NCI-H774 (cell line): ENCODE results near the gene NGFR.

ENCODE experiments used
- DNase-seq: peaks from one replicate; lab custom pipeline; 2025; lab: John Stamatoyannopoulos, UW

The NGFR gene

DNA sequence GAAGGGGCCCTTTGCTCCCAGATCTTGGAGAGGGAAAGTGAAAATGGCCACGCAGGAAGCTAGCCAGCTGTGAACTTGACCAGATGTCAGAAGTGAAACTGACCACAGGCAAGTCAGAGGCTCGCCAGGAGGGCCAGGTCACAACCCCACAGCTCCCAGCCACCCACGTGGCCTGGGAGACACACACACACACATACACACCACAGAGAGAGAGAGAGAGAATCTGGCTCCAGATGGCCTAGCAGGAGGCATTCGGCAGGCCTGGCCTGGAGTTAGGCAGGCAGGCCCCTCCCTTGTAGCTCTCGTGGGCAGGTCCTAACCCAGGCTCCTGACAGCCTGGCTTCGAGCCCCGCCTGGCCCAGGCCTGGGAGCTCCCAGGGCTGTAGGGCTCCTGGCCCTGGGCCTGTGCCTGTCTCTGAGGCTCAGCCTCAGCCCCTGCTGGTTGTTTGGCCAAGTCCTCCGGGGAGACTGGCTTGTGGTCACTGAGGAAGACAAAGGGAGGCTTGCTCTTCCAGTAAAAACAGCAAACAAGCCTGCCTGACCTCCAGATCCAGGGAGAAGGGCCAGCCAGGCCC lies 20.2 kb downstream of the NGFR start:
- DNase-seq: no peak

DNA sequence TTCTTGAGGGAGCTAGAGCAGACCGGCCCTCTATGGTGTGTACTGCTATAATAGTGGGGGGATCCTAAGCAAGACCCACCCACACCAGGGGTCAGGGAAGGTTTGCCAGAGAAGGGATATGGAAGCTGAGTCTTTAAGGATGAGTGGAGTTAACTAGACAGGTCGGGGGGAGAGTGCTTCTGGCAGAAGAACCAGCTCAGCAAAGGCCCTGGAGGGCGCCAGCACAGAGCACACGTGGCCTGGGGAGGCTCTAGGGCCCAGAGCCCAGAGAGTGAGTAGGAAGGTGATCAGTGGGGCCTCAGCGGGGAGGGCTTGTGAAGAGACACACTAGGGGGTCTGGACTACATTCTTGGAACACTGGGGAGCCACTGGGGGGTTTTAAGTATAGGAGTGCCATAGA lies 21.1 kb downstream of the NGFR start:
- DNase-seq: no peak

DNA sequence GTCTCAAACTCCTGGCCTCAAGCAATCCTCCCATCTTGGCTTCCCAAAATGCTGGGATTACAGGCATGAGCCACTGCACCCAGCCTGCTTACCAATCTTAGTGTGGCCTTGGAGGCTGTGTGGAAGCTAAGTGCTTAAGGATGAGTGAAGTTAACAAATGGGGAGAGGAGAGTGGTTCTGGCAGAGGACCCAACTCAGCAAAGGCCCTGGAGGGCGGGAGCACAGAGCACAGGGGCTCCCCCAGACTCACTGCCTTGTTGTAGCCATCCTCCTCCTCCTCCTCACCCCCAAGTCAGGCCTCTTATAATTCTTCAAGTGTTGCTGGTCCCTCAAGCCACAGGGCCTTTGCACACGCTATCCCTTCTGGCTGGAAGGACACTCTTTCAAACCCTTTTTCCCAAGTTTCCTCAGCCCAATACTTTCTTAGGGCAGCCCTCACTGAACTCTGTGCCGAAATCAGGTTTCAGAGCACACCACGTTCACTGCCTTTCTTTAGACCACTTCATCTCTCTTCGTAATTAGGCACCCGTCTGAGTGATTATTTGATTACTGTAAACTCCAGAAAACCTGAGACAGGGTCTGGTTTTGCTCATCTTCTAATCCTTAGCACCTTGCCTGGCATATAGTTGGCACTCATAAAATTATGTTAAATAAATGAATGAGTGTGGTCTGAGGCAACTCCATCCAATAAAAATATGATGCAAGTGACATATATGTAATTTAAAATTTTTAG lies 23.4 kb downstream of the NGFR start:
- DNase-seq: no peak

DNA sequence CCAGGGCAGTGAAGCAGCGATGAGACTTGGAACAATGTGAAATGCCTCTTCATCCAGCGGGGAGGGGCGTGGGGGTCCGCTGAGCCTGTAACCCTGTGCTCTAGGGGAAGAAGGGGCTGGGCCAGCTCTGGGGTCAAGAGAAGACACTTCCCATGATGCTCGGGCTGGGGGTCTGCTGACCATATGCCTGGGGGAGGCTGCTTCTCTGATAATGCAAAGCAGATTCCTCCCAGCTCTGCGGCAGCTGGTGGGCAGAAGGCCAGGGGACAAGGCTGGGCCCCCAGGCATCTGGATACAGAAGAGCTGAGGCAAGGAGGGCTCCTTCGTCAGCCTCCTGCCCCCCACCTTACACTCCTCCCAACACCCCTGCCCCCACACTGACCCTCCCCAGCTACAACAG lies 24.7 kb downstream of the NGFR start:
- DNase-seq: no peak

DNA sequence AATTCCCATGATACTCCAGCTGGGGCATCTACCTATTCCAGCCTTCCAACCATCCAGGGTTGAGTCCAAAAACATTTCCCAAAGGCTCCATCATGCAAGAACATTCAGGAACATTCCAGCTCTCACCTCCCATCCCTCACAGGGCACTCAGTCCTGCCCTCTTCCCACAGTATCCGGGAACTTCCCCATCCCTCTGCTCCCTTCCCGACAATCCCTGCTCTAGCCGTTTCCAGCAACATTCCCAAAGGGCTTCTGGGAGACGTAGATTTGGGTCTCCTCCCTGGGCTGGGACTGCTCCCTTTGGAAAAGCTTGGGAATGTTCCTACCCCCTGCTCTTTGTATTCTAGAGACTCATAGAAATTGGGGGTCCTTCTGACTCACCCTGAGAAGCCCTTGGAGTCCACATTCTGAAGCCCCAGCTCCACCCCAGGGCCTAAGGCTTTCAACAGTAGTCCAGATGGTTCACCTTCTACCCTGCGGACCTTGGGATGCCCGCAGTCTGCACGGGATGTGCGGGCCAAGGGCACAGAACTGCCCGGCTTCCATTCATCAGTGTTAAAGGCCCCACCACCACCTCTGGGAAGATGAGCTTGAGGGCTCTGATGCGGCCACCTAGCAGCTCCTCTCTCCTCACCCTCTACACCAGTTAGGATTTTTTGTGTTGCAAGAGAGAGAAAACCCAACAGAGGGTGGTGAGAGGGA lies 25.4 kb downstream of the NGFR start:
- no peak for DNase-seq

DNA sequence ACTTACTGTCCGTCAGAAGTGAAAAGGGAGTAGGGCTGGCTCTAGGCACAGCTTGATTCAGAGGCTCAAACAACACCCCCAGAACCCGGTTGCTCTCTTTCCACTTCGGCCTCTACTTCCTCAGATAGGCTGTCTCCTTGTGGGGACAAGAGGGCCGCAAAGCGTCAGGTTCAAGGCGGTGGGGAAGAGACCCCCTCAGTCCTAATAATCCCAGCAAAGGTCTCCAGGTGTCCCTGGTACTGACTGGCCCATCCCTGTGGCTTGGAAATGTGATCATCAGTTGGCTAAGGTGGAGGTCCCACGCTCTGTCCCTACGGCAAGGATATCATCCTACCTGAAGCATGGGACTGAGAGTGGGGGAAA lies 26.0 kb downstream of the NGFR start:
- no peak for DNase-seq

DNA sequence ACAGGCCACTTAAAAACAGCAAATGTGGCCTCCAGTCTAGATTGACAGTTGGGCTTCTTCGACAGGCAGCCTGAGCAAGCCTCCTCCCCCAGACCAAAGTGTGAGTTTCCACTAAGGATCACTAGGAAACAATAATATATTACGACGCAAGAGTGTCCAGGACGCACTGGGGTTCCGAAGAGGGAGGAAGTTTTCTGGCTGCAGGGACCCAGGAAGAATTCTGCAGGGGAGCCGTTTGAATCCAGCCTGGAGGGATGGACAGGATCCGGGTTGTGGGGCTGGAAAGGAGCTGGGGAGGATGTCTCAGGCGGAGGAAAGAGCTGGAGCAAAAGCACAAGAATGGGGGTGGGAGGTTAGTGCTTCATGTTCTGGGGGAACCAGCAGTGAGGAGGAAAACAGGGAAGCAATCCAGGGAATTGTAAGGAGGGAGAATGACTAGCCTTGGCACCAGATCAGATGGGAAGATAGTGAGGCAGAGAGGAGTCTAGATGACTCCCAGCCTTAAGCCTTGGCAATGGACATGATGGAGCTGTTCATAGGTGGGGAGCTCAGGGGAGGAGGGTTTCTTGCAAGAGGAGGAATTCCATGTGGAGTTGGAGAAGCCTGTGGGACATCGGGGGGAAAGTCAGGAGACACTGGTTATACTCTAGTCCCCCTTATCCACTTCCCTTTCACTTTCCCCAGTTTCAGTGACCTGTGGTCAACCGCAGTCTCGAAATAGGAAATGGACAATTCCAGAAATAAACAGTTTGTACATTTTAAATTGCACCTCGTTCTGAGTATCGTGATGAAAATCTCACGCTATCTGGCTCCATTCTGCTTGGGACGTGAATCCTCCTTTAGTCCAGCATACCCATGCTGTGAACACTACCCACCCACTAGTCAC lies 26.6 kb downstream of the NGFR start:
- no peak for DNase-seq

DNA sequence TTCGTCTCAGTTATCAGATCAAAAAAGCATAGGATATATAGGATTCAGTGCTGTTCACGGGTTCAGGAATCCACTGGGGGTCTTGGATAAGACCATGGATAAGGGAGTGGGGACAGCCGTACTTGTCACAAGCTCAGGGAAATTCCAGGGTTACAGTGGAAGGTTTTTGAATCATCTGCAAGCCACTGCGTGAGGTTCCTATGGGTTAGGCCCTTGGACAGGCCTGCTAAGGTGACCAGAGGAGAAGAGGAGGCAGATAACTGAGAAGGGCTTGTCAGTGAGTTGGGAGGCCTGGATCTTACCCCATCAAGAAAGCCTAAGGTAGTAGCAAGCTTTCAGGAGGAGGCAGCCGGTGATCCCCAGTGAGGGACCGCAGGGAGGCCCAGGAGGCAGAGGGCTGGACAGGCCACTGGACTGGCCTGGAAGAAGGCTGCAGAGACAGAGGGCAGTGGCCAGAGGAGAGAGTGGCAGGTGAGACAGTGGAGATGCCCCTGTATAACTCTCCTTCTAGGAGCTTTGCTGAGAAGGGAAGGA lies 27.3 kb downstream of the NGFR start:
- DNase-seq: no peak

DNA sequence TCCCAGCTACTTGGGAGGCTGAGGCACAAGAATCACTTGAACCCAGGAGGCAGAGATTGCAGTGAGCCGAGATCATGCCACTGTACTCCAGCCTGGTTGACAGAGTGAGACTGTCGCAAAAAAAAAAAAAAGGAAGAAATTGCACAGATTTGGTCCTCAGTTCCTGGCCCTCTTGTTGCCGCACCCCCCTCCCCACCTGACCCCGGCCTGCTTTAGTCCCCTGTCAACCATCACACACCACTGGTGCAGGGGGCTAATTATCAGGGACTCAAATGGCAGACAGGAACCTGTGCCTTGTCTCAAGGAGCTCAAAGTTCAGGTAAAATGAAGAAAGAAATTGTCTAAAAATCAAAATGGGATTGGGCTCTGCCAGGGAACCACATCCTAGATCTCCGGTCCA lies 28.1 kb downstream of the NGFR start:
- DNase-seq: no peak

DNA sequence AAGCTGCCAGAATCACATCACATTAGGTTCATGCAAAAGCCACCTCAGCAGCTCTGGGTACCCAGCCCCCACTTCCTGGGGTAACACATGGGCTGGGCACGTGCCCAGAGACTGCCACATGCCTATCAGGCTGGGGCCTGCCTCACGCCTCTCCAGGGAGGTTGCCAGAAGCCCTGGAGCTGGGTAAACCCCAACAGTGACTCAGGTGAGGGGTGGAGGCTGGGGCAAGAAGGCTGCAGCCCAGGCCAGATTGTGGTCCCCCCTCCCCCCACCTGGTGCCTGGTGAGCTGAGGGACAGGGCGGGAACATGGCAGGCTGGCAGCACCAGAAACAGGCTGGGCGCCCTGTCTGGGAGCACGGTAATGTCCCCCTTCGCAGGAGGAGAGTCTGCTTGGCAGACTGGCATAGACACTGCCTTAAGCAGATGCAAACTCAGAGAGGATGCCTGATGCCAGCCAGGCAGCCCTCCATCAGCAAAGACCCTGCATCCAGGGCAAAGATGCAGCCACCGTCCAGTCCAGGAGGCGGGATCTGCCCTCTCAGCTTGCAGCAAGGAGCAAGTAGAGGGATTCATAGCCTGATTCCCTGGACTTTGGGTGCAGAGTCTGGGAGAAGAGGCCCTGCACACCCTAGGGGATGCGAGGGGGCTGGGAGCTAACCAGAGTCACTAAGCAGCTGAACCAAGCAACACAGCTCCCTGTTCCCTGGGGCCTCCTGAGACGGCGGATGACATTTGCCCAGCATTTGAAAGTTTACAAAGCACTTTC lies 28.8 kb downstream of the NGFR start:
- DNase-seq: no peak

DNA sequence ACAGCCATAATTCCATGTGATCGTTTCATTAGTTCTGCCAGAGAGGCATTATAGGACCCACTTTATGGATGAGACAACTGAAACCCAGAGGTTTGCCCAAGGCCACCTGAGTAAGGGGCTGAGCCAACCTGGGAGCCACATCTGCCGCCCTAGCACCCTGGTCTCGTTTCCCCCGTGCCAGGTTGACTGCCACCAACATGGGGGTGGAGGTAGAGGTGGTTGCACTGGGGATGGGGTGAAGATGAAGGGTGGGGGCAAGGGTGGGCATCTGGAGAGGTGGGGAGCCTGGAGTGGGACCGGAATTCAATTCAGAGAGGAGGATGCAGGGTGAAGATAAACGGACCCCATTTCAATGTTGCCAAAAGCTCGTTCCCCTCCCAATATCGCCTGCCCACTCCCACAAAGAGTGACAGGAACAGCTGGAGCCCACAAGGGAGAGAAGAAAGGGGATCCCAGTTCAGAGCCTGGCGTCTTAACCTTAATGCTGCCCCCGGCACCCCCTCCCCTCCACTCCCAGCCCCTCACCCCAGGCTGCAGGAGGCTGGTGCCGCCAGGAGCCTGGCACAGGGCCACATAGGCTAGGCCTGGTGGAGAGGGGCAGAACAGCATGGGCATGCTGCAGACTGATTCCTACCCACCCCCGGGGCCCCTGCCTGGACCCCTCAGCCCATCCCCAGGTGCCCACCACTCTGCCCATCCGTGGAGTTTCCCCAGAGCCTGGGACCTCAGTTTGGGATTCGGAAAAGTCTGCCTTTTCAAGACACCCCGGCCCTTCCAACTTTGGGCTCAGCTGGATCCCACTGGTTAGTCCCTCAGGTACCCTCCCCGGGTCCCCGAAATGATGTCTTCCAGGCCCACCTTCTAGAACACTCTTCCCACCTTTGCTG lies 29.6 kb downstream of the NGFR start:
- DNase-seq: no peak

DNA sequence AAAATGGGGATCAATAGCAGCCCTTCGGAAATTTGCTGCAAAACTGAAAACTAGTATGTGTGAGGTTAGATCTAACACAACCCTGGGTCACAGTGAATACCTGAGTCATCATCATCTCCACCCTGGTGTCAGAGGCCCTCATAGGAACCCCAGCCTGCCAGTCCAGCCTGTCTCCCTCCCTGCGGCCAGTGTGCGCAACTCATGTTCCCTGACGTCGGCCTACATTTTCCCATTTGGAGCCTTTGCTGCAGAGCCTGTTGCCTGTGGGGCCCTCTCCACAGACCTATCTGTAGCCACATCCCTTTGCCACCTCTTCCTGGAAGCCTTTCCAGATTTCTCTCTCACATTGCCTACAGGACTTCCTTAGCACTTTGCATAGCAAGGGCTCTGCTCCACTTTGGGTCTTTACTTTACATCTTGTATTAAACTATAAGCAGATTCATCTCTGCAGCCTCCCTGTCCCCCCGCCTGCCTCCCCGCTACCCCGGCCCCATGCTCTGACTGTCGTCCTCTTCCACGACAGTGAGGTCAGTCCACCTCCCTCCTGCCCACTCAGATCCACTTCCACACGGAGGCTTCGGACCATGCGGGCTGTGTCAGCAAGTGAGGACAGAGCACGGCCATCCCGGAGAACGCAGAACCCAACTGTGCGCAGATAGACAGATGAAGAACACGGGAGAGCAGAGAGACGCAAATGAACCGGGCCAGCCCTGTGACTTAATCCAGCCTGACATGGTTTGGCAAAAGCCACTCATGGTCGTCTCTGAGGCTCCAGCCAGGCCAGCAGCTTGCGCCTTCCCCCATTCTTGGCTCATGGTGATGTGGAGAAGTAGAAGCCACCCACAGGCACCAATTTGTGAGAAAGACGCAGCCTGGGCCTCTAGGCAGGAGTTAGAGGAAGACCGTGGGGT lies 31.0 kb downstream of the NGFR start:
- DNase-seq: no peak

DNA sequence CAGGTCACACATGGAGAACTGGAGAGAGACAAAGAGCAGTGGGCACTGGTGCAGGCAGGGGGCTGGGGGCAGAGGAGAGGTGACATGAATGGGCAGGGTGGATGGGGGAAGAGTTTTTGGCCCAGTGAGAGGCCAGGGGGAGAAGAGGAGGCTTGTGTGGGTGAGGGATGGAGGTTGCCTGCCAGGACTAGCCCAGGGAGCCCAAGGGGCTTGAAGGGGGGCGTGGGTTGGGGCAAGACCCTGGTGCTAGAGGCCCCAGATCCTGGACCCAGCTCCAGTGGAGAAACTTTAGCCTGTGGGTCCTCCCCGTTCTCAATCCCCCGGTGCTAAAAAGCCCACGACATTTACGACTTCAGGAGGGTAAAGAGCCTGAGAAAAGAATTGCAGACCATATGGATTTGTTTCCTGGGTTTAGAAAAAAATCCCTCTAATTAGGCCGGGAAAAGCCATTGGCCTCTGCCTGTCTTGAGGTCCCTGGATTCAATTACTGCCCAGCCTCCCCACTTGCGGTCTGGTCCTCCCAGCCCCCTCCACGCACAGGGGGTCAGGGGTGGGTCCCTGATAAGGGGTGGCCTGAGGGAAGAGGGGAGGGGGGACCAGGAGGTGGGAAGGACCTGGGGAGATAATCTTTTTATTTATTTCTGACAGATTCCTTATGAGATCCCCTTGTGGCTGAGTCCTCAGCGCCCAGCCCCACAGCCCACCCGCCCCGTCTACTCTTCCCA lies 33.0 kb downstream of the NGFR start:
- DNase-seq: no peak

DNA sequence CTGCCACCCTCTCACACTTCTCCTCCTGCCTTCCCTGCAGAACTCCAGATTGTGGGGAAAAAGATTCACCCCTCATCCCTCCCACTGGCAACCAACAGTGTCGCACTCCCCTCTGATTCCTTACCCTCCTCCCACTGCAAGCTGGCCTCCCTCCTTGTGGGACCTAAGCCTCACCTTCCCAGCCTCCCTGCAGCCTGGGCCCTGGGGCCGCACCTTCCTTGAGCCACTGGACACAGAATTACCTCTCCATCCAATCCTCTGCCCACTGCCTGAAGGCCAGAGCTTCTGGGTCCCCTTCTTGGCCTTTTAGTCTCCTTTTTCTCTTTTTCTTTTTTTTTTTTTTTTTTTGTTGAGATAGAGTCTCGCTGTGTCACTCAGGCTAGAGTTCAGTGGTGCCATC lies 33.9 kb downstream of the NGFR start:
- no peak for DNase-seq

DNA sequence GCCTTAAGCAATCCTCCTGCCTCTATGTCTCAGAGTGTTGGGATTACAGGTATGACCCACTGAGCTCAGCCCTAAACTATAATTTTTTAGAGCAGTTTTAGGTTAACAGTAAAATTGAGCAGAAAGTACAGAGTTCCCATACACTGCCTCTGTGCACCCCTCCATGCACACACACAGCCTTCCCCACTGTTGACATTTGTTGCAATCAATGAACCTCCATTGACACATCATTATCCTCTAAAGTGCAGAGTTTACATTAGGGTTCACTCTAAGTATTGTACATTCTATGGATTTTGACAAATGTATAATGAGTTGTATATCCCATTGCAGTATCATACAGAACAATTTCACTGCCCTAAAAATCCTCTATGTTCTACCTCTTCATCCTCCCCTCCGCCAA lies 35.0 kb downstream of the NGFR start:
- DNase-seq: no peak

DNA sequence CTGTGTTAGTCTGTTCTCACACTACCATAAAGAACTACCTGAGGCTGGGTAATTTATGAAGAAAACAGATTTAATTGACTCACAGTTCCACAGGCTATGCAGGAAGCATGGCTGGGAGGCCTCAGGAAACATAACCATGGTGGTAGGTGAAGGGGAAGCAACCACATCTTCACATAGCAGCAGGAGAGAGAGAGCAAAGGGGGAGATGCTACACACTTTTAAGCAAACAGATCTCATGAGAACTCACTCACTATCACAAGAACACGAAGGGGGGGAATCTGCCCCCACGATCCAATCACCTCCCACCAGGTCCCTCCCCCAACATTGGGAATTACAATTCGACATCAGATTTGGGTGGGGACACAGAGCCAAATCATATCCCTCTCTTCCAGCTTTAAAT lies 48.8 kb downstream of the NGFR start:
- DNase-seq: no peak

DNA sequence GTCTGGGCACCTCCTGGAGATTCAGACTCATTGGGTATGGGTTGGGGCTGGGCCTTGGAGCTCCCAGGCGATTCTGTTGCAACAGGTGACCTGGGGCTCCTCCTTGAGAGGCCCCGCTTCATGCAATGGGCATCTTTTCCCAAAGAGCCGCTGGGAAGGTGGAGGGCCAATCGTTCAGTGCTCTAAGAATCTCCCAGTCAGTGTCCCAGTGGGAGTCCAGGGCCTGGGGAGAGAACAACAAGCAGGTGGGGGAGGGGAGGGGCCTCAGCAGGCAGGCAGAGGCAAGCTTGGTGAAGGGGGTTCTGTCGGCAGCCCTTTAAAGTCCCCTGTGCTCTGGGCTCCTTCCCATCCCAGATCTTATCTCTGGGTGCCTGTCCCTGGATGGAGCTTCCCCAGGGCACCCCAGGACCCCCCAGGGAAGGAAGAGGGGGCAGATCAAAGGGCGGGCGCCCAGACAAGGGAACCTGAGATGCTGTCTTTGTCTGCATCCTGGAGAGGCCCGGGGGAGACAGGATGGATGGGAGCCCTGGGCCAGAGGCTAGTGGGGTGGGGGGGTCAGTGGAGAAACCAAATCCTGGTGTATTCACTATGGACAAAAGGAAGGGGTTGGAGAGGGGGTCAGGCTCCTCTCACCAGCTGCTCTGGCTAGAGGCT lies 50.0 kb downstream of the NGFR start:
- no peak for DNase-seq

DNA sequence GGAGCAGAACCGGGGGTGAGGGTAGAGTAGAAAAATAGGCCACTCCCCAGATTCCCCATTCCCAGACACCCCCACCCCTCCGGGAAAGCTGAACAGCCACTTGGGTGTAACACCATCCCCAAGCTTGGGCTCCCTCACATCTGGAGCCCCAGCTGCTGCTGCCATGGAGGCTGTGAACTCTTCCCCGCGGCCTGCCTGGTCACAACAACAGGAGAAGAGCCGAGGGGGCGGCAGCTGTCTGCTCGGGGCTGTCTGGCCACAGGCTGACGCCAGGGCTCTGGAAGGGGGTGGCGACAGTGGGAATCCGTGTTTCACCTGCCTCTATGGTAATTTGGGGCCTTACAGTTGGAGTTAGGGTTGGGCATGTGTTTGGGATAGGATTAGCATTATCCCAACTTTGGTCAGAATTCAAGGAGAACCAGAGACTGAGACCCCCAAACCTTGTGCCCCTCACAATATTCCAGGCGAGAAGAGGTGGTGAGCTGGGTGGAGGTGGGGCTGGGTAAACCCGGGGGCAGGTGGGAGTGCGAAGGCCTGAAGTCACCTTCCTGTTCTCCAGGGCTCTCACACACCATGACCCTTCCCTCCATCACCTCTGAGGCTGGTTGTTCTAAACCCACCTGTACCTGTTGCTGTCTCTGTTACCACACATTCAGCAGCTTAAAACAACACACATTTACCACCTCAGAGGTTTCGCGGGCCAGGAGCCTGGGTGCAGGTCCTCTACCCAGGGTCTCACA lies 50.9 kb downstream of the NGFR start:
- no peak for DNase-seq
